Karpas-422 (cell line): Measurements from ENCODE around the gene ZNF320. TPM values are rescaled to one million over a fixed set of nuclear protein-coding genes. Genes with fewer than 3 reads are reported as not detected.
"Not testable (repeated sequence)": the region's sequence is repeated elsewhere in the genome, so short reads cannot be mapped to it uniquely, and the experiment has no call there.

Source experiments
- DNase-seq: peaks from one replicate; pipeline ENCODE4 v3.0.0-alpha.2; 2015
- H2AFZ ChIP-seq: fragments of 200-600 bp; sonication (generic); 2 replicates; pipeline ENCODE4 v1.6.1; 2014; ENCODE audit warnings: antibody characterized with exemption, low read length, mixed read lengths
- H3K27ac ChIP-seq: fragments of 200-600 bp; sonication (generic); 2 replicates; pipeline ENCODE4 v1.5.1; 2014; ENCODE audit warnings: mild to moderate bottlenecking, low read length, moderate library complexity
- H3K27me3 ChIP-seq: fragments of 200-600 bp; sonication (generic); 2 replicates; pipeline ENCODE4 v1.6.1; 2014; ENCODE audit warnings: low read length, mixed read lengths
- H3K36me3 ChIP-seq: fragments of 200-600 bp; sonication (generic); 2 replicates; pipeline ENCODE4 v1.6.1; 2014; ENCODE audit warnings: low read length, mixed read lengths; ENCODE audit not compliant: insufficient read depth
- H3K4me1 ChIP-seq: fragments of 200-600 bp; sonication (generic); 2 replicates; pipeline ENCODE4 v1.6.1; 2014; ENCODE audit warnings: mild to moderate bottlenecking, low read length, mixed read lengths
- H3K4me2 ChIP-seq: fragments of 200-600 bp; sonication (generic); 2 replicates; pipeline ENCODE4 v1.6.1; 2014; ENCODE audit warnings: low read length, low read depth, mild to moderate bottlenecking; ENCODE audit not compliant: poor library complexity, severe bottlenecking
- H3K4me3 ChIP-seq: fragments of 200-600 bp; sonication (generic); 2 replicates; pipeline ENCODE4 v1.5.1; 2014; ENCODE audit warnings: mild to moderate bottlenecking, antibody characterized with exemption, low read length, mixed read lengths
- H3K79me2 ChIP-seq: fragments of 200-600 bp; sonication (generic); 2 replicates; pipeline ENCODE4 v1.6.1; 2014; ENCODE audit warnings: mild to moderate bottlenecking, low read length, mixed read lengths
- H3K9ac ChIP-seq: fragments of 200-600 bp; sonication (generic); 2 replicates; pipeline ENCODE4 v1.6.0; 2014; ENCODE audit warnings: low read length
- H3K9me2 ChIP-seq: fragments of 200-600 bp; sonication (generic), shearing (Covaris generic); replicated peaks from 2 replicates; pipeline ENCODE4 v1.6.0; 2014; ENCODE audit warnings: mild to moderate bottlenecking, low read length, moderate library complexity; ENCODE audit not compliant: insufficient read depth
- H3K9me3 ChIP-seq: fragments of 300-700, 200-600 bp; sonication (generic); 2 replicates; pipeline ENCODE4 v1.6.1; 2014; ENCODE audit warnings: low read length, mixed read lengths
- H4K20me1 ChIP-seq: fragments of 200-600 bp; sonication (generic); 2 replicates; pipeline ENCODE4 v1.6.1; 2014; ENCODE audit warnings: mild to moderate bottlenecking, antibody characterized with exemption, low read length, low read depth; ENCODE audit not compliant: insufficient read depth
- total RNA-seq: library from RNA; depleted of rRNA; stranded (reverse); fragments of >200 nt; shearing (Covaris generic); gene quantifications from 2 replicates; pipeline ENCODE4 v1.2.3, GENCODE V29; 2014; ENCODE audit warnings: low replicate concordance

Gene ZNF320
- total RNA-seq, 1 experiment from 2014 or later, result 18.9 TPM

DNA sequence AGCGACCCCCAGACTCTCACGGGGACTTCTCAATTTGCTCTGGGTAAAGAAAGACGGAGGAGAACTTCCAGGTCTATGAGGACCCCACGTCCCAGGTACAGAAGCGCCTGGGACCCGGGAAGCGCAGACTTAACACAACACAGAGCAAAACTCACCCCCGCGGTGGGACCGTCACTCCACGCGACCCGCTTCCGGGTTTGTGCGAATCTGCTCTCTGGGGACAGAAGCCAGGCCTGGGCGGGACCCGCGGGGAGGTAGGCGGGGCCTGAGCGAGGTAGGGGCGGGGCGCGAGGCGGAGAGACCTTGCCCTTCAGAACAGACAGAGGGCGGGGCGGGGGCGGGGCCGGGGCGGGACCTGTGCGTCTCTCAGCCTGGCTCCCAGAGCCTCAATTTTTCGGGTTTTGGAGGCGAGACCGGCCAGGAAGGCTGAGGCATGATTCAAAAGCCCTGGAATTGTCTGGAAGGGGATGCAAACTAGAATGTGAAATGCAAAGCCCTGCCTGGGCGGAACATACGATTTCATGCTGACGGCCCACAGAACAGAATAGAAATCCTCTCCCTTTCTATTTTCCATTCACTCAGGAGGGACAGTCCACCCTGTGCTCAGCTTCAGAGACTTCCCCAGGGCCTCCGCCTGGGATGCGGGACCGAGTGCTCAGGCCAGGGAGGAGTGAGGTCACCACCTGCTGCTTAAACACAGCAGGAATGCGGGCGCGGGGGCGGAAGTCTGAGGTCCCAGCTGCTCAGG, 45.1 kb upstream of the ZNF320 start:
- peak overlapping the region; percentile 92 for H3K4me3 ChIP-seq
- peak; percentile 99 for DNase-seq
- peak overlapping the region; percentile 57 for H3K27ac ChIP-seq
- no peaks in the 10 kb centered on the region for H4K20me1 ChIP-seq
- H3K79me2 ChIP-seq, result peaks cover 48% of the 10 kb centered on the region
- H3K27me3 ChIP-seq, result no peaks in the 10 kb centered on the region
- H3K4me2 ChIP-seq, result peak overlapping the region; percentile 97
- H3K9me2 ChIP-seq, result no peaks in the 10 kb centered on the region
- H3K9ac ChIP-seq, result peak overlapping the region; percentile 85
- peaks cover 12% of the 10 kb centered on the region for H3K4me1 ChIP-seq
- no peaks in the 10 kb centered on the region for H3K36me3 ChIP-seq
- peak overlapping the region; percentile 100 for H2AFZ ChIP-seq
- no peaks in the 10 kb centered on the region for H3K9me3 ChIP-seq

DNA sequence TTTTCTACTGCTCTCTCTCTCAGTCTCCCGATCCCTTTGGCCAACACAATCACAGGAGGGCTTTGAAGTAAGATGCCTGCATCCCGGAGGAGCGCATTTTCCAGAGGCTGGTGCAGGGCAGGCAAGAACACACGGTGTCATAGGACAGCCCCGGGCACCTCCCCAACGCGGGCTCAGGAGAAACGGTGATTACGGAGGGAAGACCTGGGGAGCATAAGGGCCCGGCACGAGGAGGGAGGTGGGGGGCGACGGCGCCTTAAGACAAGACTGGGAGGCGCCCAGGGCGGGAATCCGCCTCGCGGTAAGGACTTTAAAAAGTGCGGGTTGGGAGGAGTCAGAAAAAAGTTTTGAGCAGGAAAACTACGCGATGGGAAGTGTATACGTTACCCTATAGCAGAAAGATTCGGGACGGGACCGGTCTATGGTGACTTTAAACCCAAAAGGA, 44.5 kb upstream of the ZNF320 start:
- peak overlapping the region; percentile 57 for H3K27ac ChIP-seq
- H3K9ac ChIP-seq, result peak overlapping the region; percentile 85
- H2AFZ ChIP-seq, result peak overlapping the region; percentile 53
- no peaks in the 10 kb centered on the region for H3K9me2 ChIP-seq
- peak; percentile 81 for DNase-seq
- peak overlapping the region; percentile 89 for H3K4me2 ChIP-seq
- H3K4me3 ChIP-seq, result peak overlapping the region; percentile 92
- H3K4me1 ChIP-seq, result peaks cover 14% of the 10 kb centered on the region
- no peaks in the 10 kb centered on the region for H3K27me3 ChIP-seq
- no peaks in the 10 kb centered on the region for H3K9me3 ChIP-seq
- peaks cover 54% of the 10 kb centered on the region for H3K79me2 ChIP-seq
- peaks cover 3% of the 10 kb centered on the region; the same call in 1 of the 2 replicates for H3K36me3 ChIP-seq
- H4K20me1 ChIP-seq, result no peaks in the 10 kb centered on the region

DNA sequence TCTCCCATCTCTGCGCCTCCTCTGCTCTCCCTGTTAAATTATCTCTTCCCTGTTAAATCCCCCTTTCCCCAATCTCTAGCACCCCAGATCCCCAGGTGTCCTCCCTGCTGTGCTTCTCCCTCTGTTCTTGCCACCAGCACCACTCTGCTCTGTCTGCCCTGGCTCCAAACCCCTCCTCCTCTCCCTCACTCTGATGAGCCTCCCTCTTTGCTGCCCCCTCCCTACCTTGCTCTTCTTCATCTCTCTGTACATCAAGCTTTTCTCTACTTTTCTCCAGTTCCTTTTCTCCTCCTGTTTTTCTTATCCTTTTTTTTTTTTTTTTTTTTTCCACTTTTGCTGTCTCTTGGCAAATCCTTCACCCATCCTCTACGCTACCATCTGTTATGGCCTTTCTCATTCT, 44.1 kb upstream of the ZNF320 start:
- peaks cover 59% of the 10 kb centered on the region for H3K79me2 ChIP-seq
- peak overlapping the region; percentile 89 for H3K4me2 ChIP-seq
- not testable (repeated sequence) for H3K36me3 ChIP-seq, H4K20me1 ChIP-seq, H3K9me3 ChIP-seq, H3K9me2 ChIP-seq, H3K27me3 ChIP-seq
- peak overlapping the region; percentile 85 for H3K9ac ChIP-seq
- peak overlapping the region; percentile 57 for H3K27ac ChIP-seq
- H3K4me1 ChIP-seq, result peaks cover 19% of the 10 kb centered on the region
- DNase-seq, result peak; percentile 60
- H2AFZ ChIP-seq, result peak overlapping the region; percentile 53; the same call in 1 of the 2 replicates
- peak overlapping the region; percentile 92 for H3K4me3 ChIP-seq

DNA sequence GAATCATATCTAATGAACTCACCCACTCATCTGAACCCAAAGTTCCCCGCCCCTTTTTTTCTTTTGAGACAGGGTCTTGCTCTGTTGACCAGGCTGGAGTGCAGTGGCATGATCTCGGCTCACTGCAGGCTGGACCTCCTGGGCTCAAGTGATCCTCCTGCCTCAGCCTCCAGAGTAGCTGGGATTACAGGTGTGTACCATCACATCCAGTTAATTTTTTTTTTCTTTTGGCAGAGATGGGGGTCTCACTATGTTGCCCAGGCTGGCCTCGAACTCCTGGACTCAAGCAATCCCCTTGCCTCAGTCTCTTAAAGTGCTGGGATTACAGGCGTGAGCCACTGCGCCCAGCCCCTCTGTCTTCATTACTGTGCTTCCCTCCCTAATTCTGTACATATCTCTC, 43.5 kb upstream of the ZNF320 start:
- Histone ChIP-seq H3K4me2 (peak overlapping the region; percentile 89), H3K4me1 (peaks cover 22% of the 10 kb centered on the region), H3K4me3 (peak overlapping the region; percentile 92; the same call in 1 of the 2 replicates), H3K79me2 (peaks cover 65% of the 10 kb centered on the region)
- not testable (repeated sequence) for H2AFZ ChIP-seq, H4K20me1 ChIP-seq, H3K9ac ChIP-seq, H3K9me2 ChIP-seq, H3K36me3 ChIP-seq, H3K9me3 ChIP-seq, H3K27me3 ChIP-seq, DNase-seq, H3K27ac ChIP-seq

DNA sequence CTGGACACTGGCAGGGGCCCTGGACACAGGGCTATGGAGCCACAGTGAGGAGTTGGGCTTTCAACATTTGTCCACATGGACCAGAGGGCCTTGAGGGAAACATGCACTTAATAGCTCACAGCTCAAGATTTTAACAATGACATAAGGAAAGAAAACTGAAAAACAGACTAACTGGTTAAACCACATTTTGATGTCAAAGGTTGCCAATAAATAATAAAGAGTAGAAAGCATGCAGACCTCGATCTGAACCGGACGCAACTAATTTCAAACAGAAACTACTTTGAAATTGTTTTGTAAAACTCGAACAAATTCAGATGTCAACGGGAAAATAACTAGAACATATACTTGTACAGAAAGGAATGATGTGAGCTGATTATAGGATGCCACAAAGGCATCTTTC, 41.3 kb upstream of the ZNF320 start:
- Histone ChIP-seq H3K9me2 (no peaks in the 10 kb centered on the region), H3K27me3 (no peaks in the 10 kb centered on the region), H3K4me3 (no peak overlapping the region), H3K4me1 (peaks cover 22% of the 10 kb centered on the region), H3K27ac (no peak overlapping the region), H3K4me2 (no peak overlapping the region), H3K36me3 (peaks cover 19% of the 10 kb centered on the region), H3K9ac (no peak overlapping the region), H4K20me1 (no peaks in the 10 kb centered on the region), H3K9me3 (no peaks in the 10 kb centered on the region), H2AFZ (no peak overlapping the region), H3K79me2 (peaks cover 86% of the 10 kb centered on the region)
- DNase-seq, result no peak

DNA sequence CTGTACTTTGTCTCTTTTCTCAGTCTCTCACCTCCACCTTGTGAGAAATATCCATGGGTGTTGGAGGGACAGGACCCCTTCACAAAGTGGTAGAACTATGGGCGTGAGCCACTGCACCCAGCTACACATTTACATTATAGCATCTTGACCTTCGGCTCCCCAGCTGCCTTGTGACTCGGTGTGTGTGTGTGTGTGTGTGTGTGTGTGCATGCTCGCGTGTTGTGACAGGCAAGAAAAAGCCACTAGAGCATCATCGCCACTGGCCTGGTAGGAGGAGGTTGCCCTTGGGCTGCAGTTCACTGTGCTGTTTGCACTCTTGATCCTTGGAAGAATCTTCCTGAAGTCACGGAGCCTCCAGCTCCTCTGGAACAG, 39.5 kb upstream of the ZNF320 start:
- H3K9me2 ChIP-seq, result no peaks in the 10 kb centered on the region
- no peaks in the 10 kb centered on the region for H3K9me3 ChIP-seq
- peaks cover 19% of the 10 kb centered on the region for H3K36me3 ChIP-seq
- no peaks in the 10 kb centered on the region for H3K27me3 ChIP-seq
- H4K20me1 ChIP-seq, result no peaks in the 10 kb centered on the region
- H3K27ac ChIP-seq, result no peak overlapping the region
- peaks cover 98% of the 10 kb centered on the region for H3K79me2 ChIP-seq
- H3K9ac ChIP-seq, result no peak overlapping the region
- no peak overlapping the region for H2AFZ ChIP-seq
- DNase-seq, result no peak
- no peak overlapping the region for H3K4me3 ChIP-seq
- no peak overlapping the region for H3K4me2 ChIP-seq
- H3K4me1 ChIP-seq, result peaks cover 18% of the 10 kb centered on the region

DNA sequence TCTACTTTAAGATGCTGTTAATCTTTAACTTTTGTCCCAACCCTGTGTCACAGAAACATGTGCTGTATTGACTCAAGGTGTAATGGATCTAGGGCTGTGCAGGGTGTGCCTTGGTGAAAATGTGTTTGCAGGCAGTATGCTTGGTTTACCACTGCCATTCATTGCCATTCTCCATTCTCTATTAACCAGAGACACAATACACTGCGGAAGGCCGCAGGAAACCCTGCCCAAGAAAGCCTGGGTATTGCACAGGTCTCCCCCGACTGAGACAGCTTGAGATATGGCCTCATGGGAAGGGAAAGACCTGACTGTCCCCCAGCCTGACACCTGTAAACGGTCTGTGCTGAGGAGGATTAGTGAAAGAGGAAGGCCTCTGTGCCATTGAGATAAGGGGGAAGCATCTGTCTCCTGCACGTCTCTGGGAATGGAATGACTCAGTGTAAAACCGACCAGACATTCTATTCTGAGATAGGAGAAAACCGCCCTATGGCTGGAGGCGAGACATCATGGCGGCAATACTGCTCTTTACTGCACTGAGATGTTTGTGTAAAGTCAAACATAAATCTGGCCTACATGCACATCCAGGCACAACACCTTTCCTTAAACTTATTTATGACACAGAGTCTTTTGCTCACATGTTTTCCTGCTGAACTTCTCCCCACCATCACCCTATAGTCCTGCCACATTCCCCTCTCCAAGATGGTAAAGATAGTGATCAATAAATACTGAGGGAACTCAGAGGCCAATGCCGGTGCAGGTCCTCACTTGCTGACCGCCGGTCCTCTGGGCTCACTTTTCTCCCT, 38.9 kb upstream of the ZNF320 start:
- no peak overlapping the region for H3K9ac ChIP-seq
- DNase-seq, result no peak
- peaks cover 19% of the 10 kb centered on the region for H3K36me3 ChIP-seq
- no peaks in the 10 kb centered on the region for H3K9me2 ChIP-seq
- no peaks in the 10 kb centered on the region for H3K9me3 ChIP-seq
- peaks cover 16% of the 10 kb centered on the region for H3K4me1 ChIP-seq
- H3K4me2 ChIP-seq, result no peak overlapping the region
- no peak overlapping the region for H3K27ac ChIP-seq
- H3K27me3 ChIP-seq, result no peaks in the 10 kb centered on the region
- H2AFZ ChIP-seq, result no peak overlapping the region
- H3K4me3 ChIP-seq, result no peak overlapping the region
- no peaks in the 10 kb centered on the region for H4K20me1 ChIP-seq
- peaks cover 97% of the 10 kb centered on the region for H3K79me2 ChIP-seq

DNA sequence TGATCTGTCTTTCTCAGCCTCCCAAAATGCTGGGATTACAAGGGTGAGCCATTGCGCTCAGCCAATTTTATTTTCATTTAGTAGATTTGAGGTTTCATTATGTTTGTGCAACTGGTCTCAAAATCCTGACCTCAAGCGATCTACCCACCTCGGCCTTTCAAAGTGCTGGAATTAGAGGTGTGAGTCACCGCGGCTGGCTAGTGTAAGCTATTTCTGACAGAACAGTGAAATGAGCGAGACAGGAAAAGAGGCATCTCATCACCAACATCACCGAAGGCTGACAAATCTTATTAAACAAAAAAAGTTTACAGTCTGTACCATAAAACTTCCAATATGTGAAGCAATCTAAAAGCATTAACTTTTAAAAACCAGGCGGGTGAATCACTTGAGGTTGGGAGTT, 38.0 kb upstream of the ZNF320 start:
- Histone ChIP-seq H3K9ac (no peak overlapping the region), H3K27ac (no peak overlapping the region), H3K27me3 (no peaks in the 10 kb centered on the region), H3K4me3 (no peak overlapping the region), H3K9me3 (no peaks in the 10 kb centered on the region), H3K36me3 (peaks cover 19% of the 10 kb centered on the region), H2AFZ (no peak overlapping the region), H4K20me1 (no peaks in the 10 kb centered on the region), H3K4me1 (peaks cover 10% of the 10 kb centered on the region; the same call in 1 of the 2 replicates), H3K4me2 (no peak overlapping the region), H3K79me2 (peaks cover 93% of the 10 kb centered on the region), H3K9me2 (no peaks in the 10 kb centered on the region)
- no peak for DNase-seq
